HG02885 (cell line): ENCODE measurements around the gene DOCK10.
"Not testable (repeated sequence)": the region's sequence is repeated elsewhere in the genome, so short reads cannot be mapped to it uniquely, and the experiment has no call there.

Experiments used
- ATAC-seq: cut with Tn5 transposase; IDR thresholded peaks from one replicate; pipeline ENCODE4 v1.9.1; 2021; ENCODE audit warnings: mild to moderate bottlenecking; ENCODE audit not compliant: unreplicated experiment, poor library complexity

Gene DOCK10

DNA sequence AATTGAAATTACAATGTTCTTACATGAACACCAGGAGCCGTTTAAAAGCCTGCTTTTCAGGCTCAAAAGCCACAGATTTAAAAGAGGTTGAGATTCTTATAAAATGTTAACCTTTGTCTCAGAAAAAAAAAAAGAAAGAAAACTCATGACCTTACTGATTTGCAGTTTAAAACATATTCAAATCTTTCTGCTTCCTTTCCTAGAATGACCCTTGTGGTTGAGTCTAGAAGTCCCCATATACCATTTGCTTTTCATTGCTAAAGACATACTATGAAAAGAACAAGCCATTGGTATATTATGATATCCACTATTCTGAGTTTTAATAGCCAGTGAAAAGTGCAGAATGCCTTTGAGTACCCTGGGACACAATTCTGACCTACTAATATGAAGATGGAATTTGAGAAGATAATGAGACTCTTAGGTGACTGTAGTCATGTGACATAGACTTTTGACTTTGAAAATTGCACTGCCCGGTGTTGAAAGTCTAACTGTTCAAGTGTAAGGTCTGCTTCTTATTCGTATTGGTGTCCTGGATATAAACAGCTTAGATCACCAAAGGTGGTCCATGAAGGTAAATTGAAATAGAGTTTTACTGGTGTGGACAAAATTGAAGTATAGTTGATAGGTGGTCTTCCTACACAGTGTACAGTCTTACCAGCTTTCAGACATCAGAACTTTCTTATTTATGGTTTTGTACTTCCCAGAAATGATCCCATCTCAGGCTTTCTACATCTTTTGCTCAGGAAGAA, 117.0 kb downstream of the DOCK10 start:
- peak; percentile 26 for ATAC-seq

DNA sequence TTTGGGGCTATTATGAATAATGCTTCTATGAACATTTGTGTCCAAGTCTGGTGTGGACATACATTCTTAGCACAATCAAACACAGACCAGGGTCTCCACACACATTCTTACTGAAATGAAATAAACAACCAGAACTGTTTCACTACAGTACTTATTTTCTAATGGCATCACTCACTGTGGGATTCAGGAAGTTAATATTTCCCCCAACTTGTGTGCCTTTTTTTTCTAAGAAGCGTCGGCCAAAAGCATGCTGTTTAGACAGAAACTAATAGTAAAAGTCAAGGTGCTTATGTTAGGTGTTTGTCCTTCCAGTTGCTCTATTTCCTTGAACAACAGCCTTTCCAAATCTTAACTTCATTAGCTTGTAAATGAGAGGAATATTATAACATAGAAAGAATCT, 117.6 kb downstream of the DOCK10 start:
- ATAC-seq: no peak

DNA sequence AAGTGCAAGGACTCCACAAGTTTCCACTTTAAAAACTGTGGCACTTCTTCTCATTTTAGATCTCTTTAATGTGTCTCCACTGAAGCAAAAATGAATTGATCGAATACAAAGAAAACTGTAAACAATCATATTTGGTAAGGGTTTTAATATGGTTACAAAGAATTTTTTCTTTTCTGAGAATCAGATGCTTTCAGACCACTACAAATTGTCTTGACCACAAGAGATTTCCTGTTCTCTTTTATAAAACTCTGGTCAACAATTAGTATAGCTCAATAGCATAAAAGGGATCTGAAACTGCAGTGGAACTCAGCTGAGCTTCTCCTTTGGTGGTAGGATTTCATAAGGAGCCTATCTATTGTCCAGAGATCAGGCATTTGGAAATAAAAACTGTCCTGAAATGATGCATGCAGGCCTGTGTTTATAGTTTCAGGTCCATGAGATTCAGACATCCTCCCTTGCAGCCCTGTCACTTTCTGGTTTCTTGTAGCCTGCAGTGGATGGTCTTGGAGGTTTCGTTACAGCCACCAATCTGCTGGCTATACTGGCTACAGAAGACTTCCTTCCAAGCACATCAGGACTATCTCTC, 120.0 kb downstream of the DOCK10 start:
- ATAC-seq: peak; percentile 79

DNA sequence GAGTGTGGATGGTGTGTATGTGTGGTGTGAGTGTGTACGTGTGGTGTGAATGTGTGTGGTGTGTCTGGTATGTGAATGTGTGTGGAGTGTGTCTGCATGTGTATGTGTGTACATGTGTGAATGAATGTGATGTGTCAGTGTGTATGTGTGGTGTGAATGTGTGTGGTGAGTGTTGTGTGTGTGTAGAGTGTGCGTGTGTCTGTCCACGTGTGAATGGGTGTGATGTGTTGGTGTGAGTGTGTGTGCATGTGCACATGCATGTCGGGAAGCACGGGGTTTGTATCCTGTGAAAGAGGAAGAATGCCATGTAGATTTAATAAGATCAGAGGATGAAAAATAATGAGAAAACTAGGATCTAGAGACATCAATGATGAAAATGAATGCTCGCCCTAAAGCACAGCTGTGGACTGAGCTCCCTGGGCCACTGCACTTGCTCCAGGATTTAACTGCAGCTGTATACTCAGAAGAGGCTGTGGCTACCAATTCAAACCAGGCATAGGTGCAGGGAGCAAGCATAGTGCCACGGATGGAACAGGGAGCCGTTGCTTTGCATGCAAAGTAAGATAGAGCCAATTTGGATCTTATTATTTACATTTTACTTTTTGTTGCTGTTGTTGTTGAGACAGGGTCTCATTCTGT, 122.7 kb downstream of the DOCK10 start:
- no peak for ATAC-seq

DNA sequence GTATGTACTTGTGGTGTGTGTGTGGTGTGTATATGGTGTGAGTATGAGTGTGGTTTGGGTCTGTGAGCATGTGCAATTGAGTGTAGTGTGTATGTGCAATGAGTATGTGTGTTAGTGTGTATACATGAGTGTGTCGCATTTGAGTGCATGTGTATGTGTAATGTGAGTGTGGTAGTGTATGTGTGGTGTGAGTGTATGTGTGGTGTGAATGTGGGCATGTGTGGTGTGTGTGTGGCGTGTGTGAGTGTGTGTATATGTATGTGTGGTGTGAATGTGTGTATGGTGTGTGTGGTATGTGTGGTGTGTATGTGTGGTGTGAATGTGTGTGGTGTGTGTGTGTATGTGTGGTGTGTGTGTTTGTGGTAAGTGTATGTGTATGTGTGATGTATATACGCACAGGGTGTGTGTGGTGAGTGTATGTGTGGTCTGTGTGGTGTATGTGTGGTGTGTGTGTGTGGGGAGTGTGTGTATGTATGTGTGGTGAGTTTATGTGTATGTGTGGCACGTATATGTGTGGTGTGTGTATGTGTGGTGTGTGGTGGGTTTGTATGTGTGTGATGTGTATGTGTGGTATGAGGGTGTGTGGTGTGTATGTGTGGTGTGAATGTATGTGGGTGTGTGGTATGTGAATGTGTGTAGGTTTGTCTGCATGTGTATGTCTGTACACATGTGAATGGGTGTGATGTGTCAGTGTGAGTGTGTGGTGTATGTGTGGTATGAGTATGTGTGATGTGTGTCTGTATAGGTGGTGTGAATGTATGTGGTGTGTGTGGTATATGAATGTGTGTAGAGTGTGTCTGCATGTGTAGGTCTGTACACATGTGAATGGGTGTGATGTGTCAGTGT, 123.4 kb downstream of the DOCK10 start:
- ATAC-seq: no peak

DNA sequence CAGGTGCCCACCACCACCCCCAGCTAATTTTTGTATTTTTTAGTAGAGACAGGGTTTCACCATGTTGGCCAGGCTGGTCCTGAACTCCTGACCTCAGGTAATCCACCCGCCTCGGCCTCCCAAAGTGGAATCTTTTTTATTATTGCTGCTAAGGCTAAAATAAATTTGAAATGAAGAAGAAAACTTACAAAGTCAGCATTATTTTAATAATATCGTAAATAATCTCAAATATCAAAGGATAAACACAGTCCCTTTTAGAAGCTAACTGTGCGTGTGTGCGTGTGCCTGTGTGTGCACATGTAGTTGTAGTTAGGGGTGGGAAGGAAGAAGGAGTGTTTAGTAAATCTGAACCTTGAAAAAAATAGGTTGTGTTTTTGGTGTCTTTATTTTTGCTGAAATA, 125.0 kb downstream of the DOCK10 start:
- ATAC-seq: not testable (repeated sequence)

DNA sequence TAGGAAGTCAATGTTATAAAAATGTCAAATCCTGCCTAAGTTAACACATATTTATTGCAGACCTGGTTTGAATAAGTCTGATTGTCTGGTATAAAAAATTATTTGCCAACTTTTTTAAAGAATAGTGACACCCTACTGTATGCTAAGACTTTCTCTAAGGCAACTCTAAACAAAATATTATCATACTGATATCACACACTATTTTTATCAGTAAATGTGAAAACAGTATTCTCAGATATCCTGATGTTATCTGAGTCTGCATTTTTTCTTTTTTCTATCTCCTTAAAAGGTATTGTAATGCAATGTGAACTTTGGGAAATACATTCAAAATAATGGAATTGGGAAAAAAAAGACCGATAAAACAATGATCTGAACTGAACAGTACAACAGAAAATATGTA, 127.1 kb downstream of the DOCK10 start:
- ATAC-seq: no peak

DNA sequence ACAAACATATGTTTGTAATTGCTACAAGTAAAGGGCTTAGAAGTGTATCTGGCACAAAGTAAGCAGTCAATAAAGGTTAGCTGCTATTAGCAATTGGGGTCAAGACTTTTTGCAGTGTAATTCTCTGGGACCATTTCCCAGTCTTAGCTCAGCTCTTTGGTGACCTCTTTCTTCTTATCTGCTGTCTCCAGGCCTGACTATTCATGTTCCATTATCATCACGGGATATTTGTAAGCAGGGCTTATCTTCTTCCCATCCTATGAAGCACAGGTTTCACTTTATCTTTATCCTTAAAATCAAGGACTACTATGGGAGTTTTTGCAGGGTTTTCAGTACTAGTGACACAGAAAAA, 131.7 kb downstream of the DOCK10 start:
- no peak for ATAC-seq

DNA sequence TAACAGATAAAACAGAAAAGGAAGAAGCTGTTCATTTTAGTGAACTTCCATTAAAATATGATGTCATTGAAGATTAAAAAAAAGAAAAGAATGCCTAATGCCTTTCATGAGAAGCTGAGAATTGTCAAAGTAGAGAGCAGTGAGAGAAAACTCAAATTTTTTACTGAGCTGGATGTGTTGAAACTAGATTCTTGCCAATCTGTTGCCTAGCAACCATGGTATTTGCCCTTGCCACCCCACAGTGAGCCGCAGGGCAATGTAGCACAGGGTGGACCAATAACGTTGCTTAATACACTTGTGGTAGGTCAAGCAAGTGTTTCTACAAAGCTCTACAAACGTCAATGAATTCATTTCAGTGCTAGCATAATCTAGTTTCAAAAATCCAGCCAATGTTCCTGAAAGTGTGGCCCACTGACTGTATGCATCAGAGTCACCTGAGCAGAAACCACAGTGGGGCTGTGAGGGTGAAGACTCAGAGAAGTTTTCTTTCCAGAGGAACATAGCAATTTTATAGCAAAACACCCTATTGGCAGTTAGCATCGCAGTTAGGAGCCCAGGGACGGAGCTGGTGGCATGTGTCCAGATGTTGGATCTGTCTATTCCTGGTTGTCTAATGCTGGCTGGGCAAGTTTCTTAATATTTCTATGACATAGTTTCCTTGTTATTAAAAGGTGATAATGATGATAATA, 132.2 kb downstream of the DOCK10 start:
- peak; percentile 49 for ATAC-seq

DNA sequence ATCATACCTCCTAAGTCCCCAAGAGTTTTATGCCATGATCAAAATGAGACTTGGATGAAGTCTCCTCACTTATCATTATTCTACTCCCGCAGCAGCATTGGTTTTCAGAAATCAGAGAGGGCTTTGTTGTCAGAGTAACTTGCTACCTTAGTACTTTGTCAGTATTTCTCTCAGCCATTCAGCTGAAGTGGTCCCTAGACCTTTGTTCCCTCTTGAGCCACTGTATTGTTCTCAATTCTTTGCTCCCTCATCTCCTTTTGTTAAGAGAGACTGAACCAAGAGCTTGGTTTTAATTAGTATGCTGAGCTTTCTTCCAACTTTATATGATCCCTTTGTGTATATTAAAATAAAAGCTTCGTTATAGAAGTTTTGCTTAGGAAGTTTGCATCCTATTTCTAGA, 133.4 kb downstream of the DOCK10 start:
- ATAC-seq: no peak

DNA sequence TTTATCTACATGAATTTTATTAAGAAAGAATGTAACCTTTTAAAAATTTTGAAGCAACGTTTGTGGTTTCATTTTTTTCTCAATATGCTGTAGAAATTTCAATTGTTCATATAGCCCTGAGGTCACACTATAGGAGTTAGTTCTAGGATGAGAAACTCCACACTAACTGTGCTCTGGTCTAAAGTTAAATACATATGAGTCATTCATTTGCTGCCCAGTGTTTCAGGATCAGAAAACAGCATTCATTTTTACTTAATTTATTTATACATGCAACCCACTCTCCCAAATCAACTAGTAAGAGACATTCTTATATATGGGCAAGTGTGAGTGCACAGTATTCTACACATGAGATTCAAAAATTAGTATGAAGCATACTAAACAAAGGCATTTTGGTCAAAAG, 137.9 kb downstream of the DOCK10 start:
- no peak for ATAC-seq

DNA sequence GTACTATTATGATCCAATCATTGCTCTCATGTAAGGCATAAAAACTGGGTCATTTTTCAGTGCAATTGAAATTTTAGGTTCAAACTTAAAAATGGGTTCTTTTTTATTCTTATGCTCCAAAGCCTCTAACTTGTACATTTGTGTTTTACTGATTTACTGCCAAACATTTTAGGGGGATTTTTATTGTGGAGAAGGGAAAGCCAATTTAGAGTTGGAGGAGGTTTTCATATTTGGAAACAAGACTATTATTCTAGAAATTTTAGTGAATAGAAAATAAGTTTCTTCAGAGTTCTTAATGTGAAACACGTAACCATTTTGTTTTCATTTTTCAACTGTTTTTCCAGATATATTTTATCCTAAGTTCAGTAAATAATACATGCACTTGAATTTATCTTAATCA, 138.6 kb downstream of the DOCK10 start:
- no peak for ATAC-seq

DNA sequence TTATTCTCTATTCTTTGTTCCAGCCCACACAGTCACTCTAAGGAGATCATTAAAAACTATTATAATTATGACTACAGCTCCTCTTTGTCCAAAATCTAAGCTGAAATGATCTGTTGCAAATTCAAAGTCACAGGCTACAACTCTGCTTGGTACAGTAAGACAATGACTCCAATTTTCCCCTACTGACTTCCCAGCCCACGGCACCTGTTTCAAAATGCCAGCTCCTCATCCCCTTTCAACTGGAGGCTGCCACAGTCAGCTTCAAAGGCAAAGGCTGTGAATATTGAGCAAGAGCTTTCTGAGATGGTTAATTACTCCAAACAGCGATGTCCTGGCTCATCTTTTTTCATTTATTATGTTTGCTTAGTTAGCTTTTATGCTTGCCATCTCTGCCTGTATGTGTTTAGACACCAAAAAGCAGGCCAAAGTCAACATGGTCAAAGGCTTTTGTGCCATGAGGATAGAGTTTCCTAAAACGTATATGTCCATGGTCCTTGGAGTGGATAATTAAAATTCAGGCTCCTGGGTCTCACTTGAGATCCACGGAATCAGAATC, 141.1 kb downstream of the DOCK10 start:
- ATAC-seq: no peak

DNA sequence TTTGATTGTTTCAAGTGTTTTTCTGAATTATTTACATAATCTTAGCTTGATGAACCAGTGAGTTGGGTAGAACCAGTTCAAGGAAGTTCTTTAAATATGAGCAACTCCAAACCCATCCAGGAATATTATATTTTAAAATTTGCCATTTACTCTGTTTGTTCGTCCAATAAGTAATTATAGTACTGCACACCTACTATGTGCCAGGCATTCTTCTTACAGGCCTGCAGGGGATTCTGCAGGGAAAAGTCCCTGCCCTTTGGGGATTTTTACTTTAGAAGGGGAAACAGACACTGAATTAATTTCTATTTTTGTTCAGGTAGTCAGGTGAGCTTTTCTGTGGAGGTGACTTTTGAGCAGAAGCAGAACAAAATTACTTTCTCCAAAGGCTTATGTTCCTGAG, 146.9 kb downstream of the DOCK10 start:
- no peak for ATAC-seq

DNA sequence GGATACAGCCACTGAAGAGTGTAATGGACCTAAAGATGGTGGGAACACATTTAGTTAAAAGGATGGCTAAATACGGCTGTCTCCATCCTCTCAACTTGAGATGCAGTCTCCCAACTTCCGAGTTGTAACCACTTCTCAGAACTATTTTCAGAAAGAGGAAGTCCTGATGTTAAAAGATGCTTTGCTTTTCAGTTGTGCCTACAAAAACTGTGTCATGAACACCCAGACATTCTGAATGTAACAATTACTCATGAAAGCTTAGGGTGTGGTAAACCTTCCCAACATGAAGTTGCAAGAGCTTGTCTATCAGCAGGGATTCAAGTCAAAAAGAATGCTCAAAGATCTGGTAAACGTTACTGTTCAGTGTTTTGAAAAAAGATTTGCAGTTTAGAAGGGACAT, 147.9 kb downstream of the DOCK10 start:
- peak; percentile 89 for ATAC-seq

DNA sequence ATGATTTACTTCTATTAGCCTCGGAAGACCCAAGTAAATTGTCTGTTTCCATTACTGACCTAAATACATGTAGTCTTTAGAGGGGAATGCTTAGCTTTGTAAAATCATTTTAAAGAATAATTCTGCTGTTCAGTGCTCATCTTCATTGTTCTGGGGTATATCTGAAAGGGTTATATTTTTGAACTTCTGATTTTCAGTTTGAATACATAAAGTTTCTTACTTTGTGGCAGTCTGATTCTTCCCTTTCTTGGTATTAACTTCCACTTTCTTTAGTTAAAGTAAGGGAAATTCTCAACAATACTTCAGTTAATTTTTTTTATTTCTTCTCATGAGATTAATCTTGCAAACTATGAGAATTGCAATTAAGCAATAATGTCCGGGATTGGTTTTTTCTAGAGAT, 148.4 kb downstream of the DOCK10 start:
- peak; percentile 51 for ATAC-seq

DNA sequence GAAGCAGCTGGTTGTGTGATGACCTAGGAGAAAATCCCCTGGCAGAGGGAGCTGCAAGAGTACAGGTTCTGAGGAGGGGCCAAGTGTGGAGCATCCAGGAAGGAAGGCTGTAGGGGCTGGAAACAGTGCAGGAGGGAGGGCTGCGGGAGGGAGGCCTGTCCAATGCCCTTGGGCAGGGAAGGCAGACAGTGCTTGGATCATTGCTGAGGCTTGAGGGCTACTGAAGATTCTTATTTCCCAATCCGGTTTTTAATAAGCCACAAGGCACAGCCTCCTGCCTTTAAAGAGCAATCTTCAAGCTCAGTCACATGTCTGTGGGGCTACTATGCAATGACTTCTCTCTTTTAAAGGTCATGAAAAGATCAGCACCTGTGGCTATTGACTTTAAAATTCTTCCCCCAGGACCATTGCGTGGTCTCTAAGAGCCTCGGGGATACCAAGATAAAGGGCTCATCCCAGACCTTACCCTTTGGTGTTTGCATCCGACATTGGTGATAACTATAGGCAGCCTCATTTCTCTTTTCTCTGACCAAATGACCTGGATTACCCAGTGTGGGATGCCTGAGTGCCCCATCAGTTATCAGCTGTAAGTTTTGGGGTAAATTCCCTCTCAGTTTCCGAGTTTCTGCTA, 149.6 kb downstream of the DOCK10 start:
- ATAC-seq: no peak

DNA sequence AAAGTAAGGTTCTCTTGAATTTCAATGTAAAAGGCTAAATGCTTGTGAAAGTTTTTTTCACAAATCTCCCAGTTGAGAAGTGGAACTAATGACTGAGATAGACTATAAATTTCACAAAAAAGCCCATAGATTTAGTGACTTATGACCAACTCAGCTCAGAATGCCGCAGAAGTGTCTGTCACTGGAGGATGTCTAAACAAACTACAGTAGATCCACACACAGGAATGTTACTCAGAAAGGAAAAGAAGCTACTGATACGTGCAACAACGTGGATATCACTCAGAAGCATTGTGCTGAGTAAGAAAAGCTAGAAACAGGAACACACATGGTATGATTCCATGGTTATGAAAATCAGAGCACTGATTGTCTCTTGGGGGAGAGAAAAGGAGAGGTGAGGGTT, 151.9 kb downstream of the DOCK10 start:
- no peak for ATAC-seq

DNA sequence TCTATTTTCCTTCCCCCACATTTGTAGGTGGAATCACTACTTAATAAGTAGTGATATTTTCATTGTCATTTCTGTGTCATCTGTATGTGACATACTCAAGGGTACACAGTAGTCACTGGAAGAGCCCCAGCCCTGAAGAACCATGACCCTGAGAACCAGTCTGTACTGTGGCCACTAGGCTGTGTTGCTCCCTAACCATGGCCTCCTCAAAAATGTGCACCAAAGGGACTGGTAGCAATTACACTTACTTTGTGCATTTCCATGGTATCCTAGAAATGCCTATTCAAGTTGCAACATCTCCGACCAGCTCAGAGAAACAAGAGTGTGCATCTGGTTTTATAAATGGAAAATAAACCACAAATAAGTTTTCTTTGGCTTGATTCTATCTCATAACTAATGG, 155.1 kb downstream of the DOCK10 start:
- ATAC-seq: peak; percentile 42
